Colonic mucosa (tissue), 4 donors: Measurements from ENCODE around the gene BID. TPM values are rescaled to one million over a fixed set of nuclear protein-coding genes. Genes with fewer than 3 reads are reported as not detected.

ENCODE experiments used
- DNase-seq: peaks from one replicate; pipeline ENCODE4 v3.0.0-alpha.2; 2020
- H3K27ac ChIP-seq: fragments of 200-600 bp; one replicate; pipeline ENCODE4 v1.8.0; 2021
- H3K27me3 ChIP-seq: fragments of 200-600 bp; one replicate; pipeline ENCODE4 v1.8.0; 2021
- H3K36me3 ChIP-seq: fragments of 200-600 bp; one replicate; pipeline ENCODE4 v1.8.0; 2021
- H3K4me1 ChIP-seq: fragments of 200-600 bp; one replicate; pipeline ENCODE4 v1.8.0; 2021; ENCODE audit warnings: mild to moderate bottlenecking
- H3K4me3 ChIP-seq: fragments of 200-600 bp; one replicate; pipeline ENCODE4 v1.8.0; 2021
- H3K9ac ChIP-seq, 2 donors: one replicate each; pipeline ENCODE4 v1.7.0; 2013; ENCODE audit warnings: control low read depth in 2 of 2, low read depth in 2 of 2, low read length in 2 of 2
- H3K9me3 ChIP-seq: fragments of 200-600 bp; one replicate; pipeline ENCODE4 v1.8.0; 2021
- CTCF ChIP-seq: fragments of 200-600 bp; IDR thresholded peaks from one replicate; pipeline ENCODE4 v1.8.0; 2022; ENCODE audit warnings: antibody characterized with exemption, mild to moderate bottlenecking
- intact Hi-C: fragments of 100-400 bp; cut with DNase I; formaldehyde crosslinking; loops from one replicate; pipeline ENCODE4 v1.14.1; 2022
- total RNA-seq, 2 donors: library from RNA; stranded (reverse); fragmentation: NEBNext Ultra II Directional in 1 of 2; extraction: Animal tissue kit (Norgen Biotek cat#: 25700) in 1 of 2; gene quantifications; one replicate each; pipeline ENCODE4 v1.2.1, GENCODE V29; 2021
- donor health status: healthy.
- donor health status: DM: no; HTN: no; CAD: no.
- donor health status: DM: no; HTN: no; CAD: no.

BID gene
- total RNA-seq, 2 donors from 2014 or later = 35.9 to 57.5 TPM

- no peak for TF ChIP-seq CTCF
- H3K9ac ChIP-seq = no peak overlapping the region
- intact Hi-C loops = no loop called here
- no peak for DNase-seq
- H3K36me3 ChIP-seq = no peaks in the 10 kb centered on the region
- H3K9me3 ChIP-seq = no peaks in the 10 kb centered on the region
- H3K27me3 ChIP-seq = no peaks in the 10 kb centered on the region
- H3K27ac ChIP-seq = no peak overlapping the region
- H3K4me3 ChIP-seq = no peak overlapping the region
- H3K4me1 ChIP-seq = no peaks in the 10 kb centered on the region
Measured at GRCh38 chr22:17734187-17734586, 40.1 kb downstream of the BID start.

GRCh38 chr22:17733466-17733865, 40.8 kb downstream of the BID start:
- H3K27ac ChIP-seq = peak overlapping the region; percentile 5
- TF ChIP-seq CTCF = no peak
- intact Hi-C loops = no loop called here
- no peak overlapping the region for H3K9ac ChIP-seq
- no peaks in the 10 kb centered on the region for H3K36me3 ChIP-seq
- H3K4me1 ChIP-seq = no peaks in the 10 kb centered on the region
- no peaks in the 10 kb centered on the region for H3K27me3 ChIP-seq
- H3K4me3 ChIP-seq = no peak overlapping the region
- H3K9me3 ChIP-seq = no peaks in the 10 kb centered on the region
- no peak for DNase-seq

- Histone ChIP-seq H3K4me1 (no peaks in the 10 kb centered on the region), H3K36me3 (peaks cover 8% of the 10 kb centered on the region), H3K4me3 (no peak overlapping the region), H3K27ac (no peak overlapping the region), H3K9ac (no peak overlapping the region), H3K9me3 (no peaks in the 10 kb centered on the region), H3K27me3 (no peaks in the 10 kb centered on the region)
- DNase-seq = no peak
- TF ChIP-seq CTCF = no peak
- intact Hi-C loops = no loop called here
Measured at GRCh38 chr22:17732251-17732854, 41.9 kb downstream of the BID start.

DNA sequence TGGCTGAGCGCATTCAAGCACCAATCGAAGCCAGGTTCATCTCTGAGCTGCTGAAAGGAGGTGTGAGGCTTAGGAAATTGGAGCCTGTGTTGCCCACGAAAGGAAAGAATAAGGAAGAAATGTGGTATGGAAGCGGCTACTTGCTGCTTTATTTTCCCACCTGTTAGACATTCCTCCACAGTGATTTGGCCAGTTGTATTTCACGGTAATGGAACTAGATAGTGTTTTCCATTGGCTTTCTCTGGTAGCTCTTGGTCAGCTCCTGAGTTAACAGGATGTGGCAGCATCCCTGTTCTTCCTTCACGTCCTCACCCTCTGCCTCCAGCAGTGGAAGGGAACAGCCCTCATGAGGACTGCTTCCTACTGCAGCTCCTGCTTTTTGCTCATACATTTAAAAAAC, 44.7 kb downstream of the BID start:
- Histone ChIP-seq H3K36me3 (peaks cover 13% of the 10 kb centered on the region), H3K9ac (no peak overlapping the region), H3K27ac (no peak overlapping the region), H3K9me3 (no peaks in the 10 kb centered on the region), H3K4me3 (no peak overlapping the region), H3K27me3 (no peaks in the 10 kb centered on the region), H3K4me1 (no peaks in the 10 kb centered on the region)
- TF ChIP-seq CTCF = no peak
- intact Hi-C loops = no loop called here
- DNase-seq = no peak

DNA sequence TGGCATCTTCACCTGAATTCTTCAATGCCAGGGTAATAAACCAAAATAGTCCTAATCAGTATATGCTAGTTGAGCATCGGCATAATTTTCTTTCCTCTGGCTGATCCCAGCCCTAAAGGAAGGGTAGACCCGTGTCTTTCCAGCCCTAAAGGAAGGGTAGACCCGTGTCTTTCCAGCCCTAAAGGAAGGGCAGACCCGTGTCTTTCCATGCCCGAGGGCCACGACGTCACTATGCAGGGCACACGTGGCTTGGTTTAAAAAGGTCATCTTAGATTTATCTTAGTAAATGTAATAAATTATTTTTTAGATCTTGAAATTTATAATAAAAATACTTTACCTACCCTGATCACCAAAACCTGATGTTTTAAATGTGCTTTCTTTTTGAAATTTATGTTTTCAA, 45.5 kb downstream of the BID start:
- Histone ChIP-seq H3K9ac (no peak overlapping the region), H3K4me1 (no peaks in the 10 kb centered on the region), H3K27ac (no peak overlapping the region), H3K9me3 (no peaks in the 10 kb centered on the region), H3K36me3 (peaks cover 13% of the 10 kb centered on the region), H3K27me3 (no peaks in the 10 kb centered on the region), H3K4me3 (no peak overlapping the region)
- DNase-seq = no peak
- intact Hi-C loops = no loop called here
- no peak for TF ChIP-seq CTCF
